ENCODE measurements around the gene EHF. TPM values are rescaled to one million over a fixed set of nuclear protein-coding genes. Genes with fewer than 3 reads are reported as not detected.
A peak's percentile ranks its signal among the peaks of the same experiment; 100 is the strongest.

The EHF gene
- total and polyA plus RNA-seq, 2 of the 13 experiments (the other 11 are each of a cell fraction or from before 2014, with no cell fraction given), result 0.04 to 0.46 TPM

DNA sequence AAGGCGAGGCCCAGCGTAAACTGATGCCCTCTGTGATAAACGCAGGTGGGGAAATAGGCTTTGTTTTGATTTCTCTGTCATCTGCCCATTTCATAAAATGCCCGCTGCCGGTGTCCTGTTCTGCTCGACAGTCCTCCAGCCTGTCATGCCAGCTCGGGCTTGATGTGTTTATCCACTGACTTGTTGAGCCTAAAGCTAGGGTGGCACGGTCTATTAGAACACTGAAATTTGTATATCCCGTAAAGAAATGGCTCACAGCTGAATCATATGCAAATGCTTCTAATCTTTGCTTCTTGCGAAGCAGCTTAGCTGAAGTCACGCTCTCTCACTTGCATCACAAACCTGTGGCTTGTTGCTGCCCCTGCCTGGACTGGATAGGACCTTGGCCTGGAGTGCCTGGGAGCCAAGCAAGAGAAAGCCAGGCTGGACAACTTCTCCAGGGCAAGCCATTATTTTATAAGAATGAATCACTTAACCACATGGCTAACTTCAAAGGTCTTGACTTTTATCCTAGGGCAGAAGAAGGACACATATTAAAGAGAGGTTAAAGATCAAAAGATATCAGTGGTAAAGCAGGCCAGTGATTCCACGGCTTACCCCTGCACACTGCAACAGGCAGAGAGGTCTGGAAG, 33.1 kb downstream of the EHF start (continued):
- TF ChIP-seq, protein P1, sequence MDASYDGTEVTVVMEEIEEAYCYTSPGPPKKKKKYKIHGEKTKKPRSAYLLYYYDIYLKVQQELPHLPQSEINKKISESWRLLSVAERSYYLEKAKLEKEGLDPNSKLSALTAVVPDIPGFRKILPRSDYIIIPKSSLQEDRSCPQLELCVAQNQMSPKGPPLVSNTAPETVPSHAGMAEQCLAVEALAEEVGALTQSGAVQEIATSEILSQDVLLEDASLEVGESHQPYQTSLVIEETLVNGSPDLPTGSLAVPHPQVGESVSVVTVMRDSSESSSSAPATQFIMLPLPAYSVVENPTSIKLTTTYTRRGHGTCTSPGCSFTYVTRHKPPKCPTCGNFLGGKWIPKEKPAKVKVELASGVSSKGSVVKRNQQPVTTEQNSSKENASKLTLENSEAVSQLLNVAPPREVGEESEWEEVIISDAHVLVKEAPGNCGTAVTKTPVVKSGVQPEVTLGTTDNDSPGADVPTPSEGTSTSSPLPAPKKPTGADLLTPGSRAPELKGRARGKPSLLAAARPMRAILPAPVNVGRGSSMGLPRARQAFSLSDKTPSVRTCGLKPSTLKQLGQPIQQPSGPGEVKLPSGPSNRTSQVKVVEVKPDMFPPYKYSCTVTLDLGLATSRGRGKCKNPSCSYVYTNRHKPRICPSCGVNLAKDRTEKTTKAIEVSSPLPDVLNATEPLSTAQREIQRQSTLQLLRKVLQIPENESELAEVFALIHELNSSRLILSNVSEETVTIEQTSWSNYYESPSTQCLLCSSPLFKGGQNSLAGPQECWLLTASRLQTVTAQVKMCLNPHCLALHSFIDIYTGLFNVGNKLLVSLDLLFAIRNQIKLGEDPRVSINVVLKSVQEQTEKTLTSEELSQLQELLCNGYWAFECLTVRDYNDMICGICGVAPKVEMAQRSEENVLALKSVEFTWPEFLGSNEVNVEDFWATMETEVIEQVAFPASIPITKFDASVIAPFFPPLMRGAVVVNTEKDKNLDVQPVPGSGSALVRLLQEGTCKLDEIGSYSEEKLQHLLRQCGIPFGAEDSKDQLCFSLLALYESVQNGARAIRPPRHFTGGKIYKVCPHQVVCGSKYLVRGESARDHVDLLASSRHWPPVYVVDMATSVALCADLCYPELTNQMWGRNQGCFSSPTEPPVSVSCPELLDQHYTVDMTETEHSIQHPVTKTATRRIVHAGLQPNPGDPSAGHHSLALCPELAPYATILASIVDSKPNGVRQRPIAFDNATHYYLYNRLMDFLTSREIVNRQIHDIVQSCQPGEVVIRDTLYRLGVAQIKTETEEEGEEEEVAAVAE (CRISPR knock-in tag; IDR thresholded peaks at IDR 0.05; ENCODE audit: borderline replicate concordance), result peak; percentile 53; the same call in 1 of the 2 replicates
- TF ChIP-seq KMT2B (CRISPR knock-in tag; IDR thresholded peaks at IDR 0.05) (peak; percentile 61; the same call in 1 of the 2 replicates), RAD21 (CRISPR knock-in tag; IDR thresholded peaks at IDR 0.05) (peak; percentile 72; the same call in 1 of the 2 replicates), GABPB1 (CRISPR knock-in tag; IDR thresholded peaks at IDR 0.05) (peak; percentile 19; the same call in 1 of the 2 replicates), RXRA (CRISPR knock-in tag; IDR thresholded peaks at IDR 0.05) (peak; percentile 68; the same call in 1 of the 2 replicates), CBX5 (CRISPR knock-in tag; IDR thresholded peaks at IDR 0.05; ENCODE audit: borderline replicate concordance) (peak; percentile 92; the same call in 1 of the 2 replicates), CEBPG (CRISPR knock-in tag; IDR thresholded peaks at IDR 0.05) (peak; percentile 81), ZSCAN9 (CRISPR knock-in tag; IDR thresholded peaks at IDR 0.05; ENCODE audit: borderline replicate concordance) (0 out of 2 replicates have a peak, but pooled peaks have one; percentile 38), CEBPZ (IDR thresholded peaks at IDR 0.05; ENCODE audit: low read length) (no peak), ZNF75D (CRISPR knock-in tag; IDR thresholded peaks at IDR 0.05; ENCODE audit: borderline replicate concordance) (no peak), TIGD3 (CRISPR knock-in tag; IDR thresholded peaks at IDR 0.05; ENCODE audit: borderline replicate concordance) (no peak), ZNF431 (CRISPR knock-in tag; IDR thresholded peaks at IDR 0.05; ENCODE audit: borderline replicate concordance, low read depth) (0 out of 2 replicates have a peak, but pooled peaks have one; percentile 19), SAP130 (CRISPR knock-in tag; IDR thresholded peaks at IDR 0.05; ENCODE audit: low read depth) (peak; percentile 62; the same call in 1 of the 2 replicates), ZNF792 (CRISPR knock-in tag; IDR thresholded peaks at IDR 0.05) (0 out of 2 replicates have a peak, but pooled peaks have one; percentile 16), BRD4 (CRISPR knock-in tag; IDR thresholded peaks at IDR 0.05) (peak; percentile 88), ZNF614 (CRISPR knock-in tag; IDR thresholded peaks at IDR 0.05; ENCODE audit: borderline replicate concordance) (peak; percentile 60; the same call in 1 of the 2 replicates), NFE2L2 (IDR thresholded peaks at IDR 0.05; ENCODE audit: low read length) (no peak), ZMYM3 (CRISPR knock-in tag; IDR thresholded peaks at IDR 0.05) (peak; percentile 53; the same call in 1 of the 2 replicates), BHLHE40 (IDR thresholded peaks at IDR 0.05; ENCODE audit: low read length) (peak; percentile 64)
- TF ChIP-seq, protein P2, sequence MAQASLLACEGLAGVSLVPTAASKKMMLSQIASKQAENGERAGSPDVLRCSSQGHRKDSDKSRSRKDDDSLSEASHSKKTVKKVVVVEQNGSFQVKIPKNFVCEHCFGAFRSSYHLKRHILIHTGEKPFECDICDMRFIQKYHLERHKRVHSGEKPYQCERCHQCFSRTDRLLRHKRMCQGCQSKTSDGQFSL (CRISPR knock-in tag; IDR thresholded peaks at IDR 0.05), result no peak
- TF ChIP-seq, protein P3, sequence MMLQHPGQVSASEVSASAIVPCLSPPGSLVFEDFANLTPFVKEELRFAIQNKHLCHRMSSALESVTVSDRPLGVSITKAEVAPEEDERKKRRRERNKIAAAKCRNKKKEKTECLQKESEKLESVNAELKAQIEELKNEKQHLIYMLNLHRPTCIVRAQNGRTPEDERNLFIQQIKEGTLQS (CRISPR knock-in tag; IDR thresholded peaks at IDR 0.05), result peak; percentile 61; the same call in 1 of the 2 replicates

Measured in HepG2 (cell line).